HG03565 (cell line): ENCODE results near the gene CTBP2.
A peak's percentile ranks its signal among the peaks of the same experiment; 100 is the strongest.

ENCODE experiments used
- ATAC-seq: cut with Tn5 transposase; IDR thresholded peaks from one replicate; pipeline ENCODE4 v1.9.1; 2021; ENCODE audit warnings: mild to moderate bottlenecking, moderate library complexity; ENCODE audit not compliant: unreplicated experiment

Gene CTBP2

DNA sequence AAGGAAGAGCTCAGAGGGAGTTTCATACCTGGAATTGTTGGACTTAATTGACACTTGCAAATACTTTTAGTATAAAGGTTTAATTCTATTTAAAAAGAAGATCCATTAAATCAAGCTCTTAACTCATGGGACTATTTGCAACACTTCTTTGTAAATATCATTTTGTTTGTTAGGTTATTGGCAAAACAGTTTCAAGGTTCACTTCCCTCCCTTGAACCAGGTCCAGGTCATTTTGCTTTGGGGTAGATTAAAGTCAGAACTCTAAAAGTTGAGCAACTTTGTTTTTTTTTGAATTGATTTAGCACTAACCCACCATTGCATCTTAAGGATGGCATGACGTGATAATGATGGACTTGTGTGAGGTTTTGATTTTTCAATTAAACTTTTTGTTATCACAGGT is 172.6 kb downstream of the CTBP2 start:
- no peak for ATAC-seq

DNA sequence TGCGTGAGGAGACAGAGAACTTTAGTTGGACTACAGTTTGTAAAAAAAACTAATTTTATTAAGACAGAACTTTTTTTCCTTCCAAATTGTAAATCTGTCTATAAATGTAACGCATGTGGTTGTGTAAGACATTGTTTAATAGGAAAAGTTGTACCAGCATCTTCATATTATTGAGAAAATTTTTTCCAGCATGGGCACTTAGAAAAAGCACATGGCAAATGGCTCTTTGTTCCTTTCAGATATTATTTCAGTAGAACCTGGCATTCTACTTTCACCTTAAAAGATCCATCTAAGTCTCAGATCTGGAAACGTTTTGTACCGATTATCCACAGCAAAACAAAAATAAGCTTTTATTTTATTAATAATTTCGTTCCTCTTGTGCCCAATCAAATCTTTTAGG is 175.2 kb downstream of the CTBP2 start:
- ATAC-seq: no peak

DNA sequence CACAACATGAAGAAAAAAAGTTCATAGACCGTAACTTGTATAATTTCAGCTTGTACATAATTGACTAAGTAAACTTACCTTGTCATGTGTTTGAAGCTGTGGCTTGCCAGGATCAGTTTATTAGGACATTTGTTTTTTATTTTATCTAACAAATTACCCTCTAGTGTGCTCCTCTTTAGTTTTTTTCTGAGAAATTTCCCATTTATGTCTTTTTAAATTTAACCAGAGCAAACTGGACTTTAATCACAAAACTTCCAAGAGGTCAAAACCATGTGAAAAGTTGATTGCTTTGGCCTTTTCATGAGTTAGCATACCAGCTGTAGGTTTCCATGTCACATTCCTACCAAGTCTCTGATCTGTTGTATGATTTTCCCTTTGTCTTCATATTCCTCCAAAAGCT is 176.0 kb downstream of the CTBP2 start:
- no peak for ATAC-seq

DNA sequence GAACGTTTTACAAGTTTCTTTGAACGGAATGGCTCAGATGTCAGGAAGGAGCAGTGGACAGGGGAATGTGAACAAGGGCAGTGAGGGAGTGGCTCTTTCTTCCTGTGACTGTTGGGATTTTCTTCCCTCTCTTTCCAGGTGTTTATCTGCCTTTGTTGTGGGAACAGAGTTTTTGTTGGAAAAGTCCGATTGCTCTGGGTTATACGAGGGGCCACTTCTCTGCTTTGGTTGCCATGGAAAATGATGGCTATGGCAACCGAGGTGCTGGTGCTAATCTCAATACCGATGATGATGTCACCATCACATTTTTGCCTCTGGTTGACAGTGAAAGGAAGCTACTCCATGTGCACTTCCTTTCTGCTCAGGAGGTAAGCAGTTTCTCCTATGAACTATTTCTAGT is 177.0 kb downstream of the CTBP2 start:
- ATAC-seq: no peak

DNA sequence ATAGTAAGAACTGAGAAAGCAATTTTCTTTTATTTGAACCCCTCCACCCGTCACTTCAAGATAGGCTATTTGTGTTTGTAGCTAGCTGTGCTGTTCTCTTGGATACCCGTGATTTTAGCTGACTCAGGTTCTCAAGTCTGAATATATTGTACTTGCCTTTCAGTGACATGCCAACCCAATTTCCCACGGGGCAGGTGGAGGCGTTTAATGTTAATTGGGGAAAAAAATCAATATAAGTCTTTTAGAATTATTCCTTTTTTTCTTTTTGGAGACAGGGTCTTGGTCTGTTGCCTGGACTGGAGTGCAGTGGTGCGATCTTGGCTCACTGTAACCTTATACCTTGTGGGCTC is 182.0 kb downstream of the CTBP2 start:
- ATAC-seq: no peak

DNA sequence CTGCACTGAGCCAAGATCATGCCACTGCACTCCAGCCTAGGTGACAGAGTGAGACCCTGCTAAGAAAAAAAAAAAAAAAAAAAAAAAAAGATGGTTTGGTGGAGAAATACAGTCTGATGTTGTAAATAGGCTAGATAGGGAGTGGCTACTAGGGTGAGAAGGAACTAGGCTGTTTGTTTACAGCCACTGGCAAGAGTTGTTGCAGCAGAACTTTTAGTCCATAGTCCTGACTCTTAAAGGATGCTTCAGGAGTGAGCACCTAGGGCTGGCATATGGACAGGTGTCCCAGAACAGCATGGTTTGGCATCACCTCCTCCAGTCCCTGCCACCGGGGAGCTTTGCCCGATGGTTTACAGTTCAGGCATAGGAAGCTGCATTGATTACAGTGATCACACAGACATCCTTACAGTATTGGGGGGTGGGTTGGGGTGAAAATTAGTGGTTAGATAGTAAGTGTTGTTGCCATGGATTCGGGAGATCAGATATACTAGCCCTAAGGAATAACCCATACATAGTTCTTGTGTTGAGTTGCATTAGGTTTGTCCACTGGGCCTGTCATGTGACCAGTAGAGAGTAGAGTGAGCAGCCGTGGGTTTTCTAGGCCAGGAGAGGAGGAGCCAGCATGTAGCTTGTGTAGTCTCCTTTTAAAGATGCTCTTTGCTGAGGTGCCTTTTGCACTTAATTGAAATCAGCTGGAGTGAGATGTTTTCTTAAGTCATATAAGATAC is 182.6 kb downstream of the CTBP2 start:
- ATAC-seq: no peak

DNA sequence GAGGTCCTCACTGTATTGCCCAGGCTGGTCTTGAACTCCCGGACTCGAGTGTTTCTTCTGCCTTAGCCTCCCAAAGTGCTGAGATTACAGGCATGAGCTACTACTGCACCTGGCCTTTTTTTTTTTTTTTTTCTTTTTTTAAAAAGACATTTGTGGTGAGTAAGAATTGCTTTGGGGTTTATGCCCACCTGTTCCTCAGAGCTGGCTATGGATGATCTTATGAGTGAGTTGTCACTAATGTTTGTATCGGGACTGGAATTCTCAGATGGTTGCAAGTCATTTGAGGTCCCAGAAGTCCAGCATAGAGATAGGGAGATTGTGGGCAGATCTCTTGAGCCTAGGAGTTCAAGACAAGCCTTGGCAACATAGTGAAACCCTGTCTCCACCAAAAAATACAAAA is 183.2 kb downstream of the CTBP2 start:
- no peak for ATAC-seq

DNA sequence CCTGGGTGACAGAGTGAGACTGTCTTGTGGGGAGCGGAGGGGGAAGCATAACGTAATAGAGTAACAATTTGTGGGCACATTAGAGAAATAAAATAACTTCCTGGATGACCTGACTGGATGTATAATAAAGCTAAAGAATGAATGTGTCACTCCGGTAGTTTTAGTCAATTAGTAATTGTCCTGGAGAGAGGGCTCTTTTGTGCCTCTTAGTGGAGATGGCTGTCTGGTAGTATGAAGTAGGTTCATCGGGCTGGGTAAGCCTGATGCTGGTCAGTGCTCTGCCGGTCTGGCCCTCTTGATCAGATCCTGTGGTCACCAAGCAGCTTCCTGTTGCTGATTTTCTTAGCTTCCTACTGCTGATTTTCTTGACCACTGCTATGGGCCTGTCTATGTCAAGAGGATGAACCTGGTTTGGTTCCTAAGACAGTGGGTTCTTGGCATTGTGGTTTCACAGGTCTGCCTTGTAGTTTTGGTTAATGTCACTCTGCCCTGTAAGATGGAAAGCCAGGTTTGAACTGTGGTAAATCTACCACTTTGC is 184.3 kb downstream of the CTBP2 start:
- peak; percentile 66 for ATAC-seq

DNA sequence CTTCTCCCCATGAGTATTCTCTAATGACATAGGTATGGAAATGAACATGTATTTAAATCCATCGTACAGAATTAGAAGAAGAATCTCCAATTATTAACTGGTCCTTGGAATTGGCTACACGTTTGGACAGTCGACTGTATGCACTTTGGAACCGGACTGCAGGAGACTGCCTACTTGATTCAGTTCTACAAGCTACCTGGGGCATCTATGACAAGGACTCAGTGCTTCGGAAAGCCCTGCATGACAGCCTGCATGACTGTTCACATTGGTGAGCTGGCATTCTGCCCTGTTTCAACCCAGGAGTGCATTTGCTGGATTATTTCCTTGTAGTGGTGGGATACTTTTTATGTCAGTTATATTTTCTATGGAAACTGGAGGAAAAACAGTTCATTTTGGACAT is 186.2 kb downstream of the CTBP2 start:
- no peak for ATAC-seq

DNA sequence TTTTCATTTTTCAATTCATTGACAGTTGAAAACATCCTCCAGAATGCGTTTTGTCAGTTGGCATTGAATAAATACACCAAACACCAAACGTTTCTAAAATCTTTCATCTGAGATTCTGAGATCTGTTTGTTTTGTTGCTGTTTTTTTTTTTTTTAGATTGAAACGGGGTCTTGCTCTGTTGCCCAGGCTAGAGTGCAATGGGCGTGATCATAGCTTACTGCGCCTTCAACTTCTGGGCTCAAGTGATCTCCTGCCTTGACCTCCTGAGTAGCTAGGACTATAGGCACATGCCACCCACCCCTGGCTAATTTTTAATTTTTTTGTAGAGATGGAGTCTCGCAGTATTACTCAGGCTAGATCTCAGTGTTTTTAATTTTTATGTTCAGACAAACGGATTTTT is 187.7 kb downstream of the CTBP2 start:
- ATAC-seq: no peak

DNA sequence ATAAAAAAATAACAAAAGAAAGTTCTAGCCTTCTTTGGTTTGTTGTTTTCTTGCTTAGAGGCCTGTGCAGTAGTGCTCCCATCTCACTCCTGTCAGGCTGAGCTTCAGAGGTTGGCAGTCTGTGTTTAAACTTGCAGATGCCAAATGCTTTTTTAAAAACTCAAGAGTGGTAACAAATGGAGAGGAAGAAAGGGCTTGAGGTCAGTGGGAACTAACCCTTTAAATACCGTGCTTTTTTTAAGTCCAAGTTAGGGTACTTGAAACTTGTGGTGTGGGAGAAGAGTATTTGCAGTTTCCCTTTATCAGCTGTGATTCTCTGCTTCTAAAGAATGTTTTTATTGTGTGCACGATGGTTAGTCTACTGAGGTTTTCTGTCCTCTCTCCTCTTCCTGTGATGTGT is 189.1 kb downstream of the CTBP2 start:
- ATAC-seq: peak; percentile 45

DNA sequence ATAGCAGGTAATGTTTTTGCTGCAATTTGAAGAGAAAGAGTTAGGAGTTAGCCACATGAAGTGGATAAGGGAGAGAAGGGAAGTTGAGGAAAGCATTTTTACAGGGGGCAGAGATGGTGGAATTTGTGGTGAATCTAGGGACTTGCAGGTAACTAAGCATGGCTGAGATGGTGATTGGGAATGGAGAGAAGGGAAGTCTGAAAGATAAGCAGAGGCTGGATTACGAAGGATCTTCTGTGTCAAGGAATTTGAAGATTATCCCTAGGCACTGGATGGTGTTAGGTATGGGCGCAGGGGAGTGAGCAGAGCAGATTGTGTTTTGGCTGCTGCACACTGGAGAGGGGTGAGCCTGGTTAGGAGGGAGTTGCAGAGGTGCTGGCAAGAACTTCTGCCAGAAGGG is 193.1 kb downstream of the CTBP2 start:
- no peak for ATAC-seq

DNA sequence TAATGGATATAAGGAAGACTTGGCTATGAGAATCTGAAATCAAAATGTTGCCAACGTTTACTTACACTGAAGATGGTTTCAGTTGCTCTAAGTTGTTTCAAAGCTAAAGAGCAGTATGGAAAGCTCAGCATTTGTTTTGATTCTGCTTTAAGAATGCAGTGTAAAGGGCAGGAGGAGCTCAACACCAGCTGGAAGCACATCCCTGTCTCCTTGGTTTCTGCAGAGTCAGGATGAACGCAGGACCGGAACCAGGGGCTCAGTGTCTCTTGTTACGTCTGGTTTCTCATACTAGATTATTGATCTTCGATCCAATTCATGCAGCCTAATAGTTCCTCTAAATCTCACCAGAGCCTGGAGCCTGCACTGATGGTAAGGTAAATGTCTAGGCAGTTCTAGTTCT is 194.4 kb downstream of the CTBP2 start:
- no peak for ATAC-seq

DNA sequence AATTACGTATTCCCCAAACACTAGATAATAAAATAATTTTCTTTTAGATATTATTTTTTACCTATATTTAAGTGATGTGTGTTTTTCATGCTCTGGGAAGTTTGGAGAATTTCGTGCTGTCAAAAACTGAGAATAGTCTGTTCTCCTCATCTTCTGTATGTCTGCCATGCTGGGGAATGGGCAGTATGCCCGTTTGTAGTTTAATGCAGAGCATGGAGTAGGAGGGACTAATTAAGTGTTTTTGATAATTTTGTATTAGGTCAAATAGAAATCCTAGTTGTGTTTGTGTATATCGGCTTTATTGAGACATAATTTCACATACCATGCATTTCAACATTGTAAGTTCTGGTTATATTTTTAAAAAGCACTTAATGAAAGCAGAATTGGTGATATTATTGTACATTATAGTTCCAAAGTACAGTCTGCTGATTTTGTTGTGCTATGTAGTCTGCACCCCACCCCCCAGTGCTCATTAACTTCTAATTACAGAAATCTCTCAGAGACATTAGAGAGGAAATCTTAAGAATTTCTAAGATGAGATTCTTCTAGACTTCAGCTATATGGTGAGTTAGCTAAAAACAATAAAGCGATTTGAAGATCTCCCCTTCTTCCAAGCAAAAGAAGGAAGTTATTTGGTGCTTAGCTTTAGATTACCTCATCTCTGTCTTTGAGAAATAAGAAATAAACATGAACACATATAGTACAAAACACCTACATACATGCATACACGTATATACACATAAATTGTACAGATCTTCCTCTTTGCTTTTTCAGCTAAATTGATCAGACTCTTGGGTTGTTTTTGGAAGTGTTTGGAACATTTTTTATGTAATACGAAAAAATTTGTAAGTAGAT is 196.3 kb downstream of the CTBP2 start:
- ATAC-seq: no peak

DNA sequence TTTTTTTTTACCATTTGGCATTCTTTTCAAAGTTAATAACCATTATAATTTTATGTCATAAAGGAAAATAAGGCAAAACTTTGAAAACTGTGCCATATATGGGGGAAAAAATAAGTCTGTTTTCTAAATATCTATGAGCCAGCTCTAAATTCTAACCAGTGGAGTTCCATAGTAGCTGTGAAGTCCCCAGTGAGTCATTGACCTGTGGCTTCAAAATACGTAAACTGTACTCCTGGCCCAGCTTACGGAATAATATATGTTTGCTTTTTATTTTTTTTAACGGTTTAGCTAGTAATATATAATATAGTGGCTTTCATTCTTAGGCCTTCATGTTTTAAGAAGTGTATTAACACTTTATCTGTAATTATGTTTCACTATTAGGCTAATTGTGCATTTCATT is 197.9 kb downstream of the CTBP2 start:
- no peak for ATAC-seq

DNA sequence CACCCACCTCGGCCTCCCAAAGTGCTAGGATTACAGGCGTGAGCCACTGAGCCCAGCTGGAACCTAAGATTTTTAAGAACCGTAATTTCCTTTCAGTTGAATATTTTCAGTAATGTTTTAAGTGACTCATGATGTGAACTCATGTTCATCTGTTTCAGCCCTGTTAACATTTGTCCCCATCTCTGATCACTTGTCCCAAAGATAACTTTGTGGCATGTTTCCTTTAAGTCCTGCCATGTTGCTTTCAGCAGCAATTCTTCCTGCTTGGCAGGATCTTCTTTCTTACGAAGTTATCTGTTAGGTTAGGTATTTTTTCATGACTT is 199.2 kb downstream of the CTBP2 start:
- no peak for ATAC-seq

DNA sequence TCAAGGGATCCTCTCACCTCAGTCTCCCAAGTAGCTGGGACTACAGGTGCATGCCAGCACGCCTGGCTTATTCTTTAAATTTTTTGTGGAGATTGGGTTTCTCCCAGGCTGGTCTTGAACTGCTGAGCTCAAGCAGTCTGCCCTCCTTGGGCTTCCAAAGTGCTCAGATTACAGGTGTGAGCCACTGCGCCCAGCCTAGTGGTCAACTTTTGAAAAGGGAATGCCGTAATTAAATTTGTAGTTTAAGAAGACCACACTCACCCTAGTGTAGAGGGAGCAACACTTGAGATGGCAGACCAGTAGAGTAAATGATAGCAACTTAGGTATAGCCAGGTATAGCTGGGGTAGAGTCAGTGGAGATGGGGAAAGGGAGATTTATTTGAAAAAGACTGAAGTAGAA is 200.8 kb downstream of the CTBP2 start:
- no peak for ATAC-seq

DNA sequence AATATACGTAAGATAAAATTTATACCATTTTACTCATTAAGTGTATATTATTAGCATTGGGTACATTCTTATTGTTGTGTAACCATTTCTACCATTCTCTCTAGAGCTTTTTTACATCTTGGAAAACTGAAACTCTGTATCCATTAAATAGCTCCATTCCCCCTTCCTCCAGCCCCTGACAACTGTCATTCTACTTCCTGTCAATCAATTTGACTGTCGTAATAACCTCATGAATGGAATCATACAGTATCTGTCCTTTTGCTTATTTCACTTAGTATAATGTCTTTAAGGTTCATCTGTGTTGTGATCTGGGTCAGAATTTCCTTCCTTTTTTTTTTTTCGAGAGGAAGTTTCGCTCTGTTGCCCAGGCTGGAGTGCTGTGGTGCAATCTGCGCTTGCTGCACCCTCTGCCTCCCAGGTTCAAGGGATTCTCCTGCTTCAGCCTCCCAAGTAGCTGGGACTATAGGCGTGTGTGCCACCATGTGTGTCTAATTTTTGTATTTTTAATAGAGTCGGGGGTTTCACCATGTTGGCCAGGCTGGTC is 202.9 kb downstream of the CTBP2 start:
- ATAC-seq: no peak

DNA sequence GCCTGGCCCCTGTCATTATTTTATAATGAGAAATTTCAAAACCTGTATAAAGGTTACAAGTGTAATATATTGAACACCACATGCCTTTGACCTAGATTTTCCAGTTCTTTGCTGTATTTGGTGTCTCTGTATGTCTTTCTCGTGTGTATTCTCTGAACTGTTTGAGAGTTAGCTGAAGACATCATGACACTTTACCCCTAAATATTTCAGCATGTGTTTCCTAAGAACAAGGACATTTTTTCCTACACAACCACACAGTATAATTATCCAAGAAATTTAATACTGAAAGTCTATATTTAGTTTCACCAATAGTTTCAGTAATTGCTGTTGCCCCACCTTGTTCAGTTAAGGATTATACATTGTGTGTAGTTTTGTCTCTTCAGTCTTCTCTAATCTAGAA is 203.6 kb downstream of the CTBP2 start:
- ATAC-seq: no peak

DNA sequence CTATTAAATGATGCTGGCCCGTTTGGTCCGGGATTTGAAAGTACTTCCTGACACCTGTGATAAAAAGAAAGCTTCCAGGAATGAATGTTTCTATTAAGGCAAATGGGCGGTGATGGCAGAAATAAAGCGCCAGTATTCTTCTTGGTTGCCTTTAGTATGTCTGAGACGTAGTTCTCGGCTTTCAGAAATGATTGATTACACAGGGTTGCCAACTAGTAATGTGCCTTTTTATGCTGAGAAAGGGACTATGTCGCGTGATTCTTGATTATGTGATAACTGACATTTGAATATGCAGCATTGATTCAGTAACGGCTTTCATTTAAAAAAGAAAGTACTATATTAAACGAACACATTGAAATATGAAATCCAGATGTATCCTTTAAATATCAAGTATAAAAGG is 204.5 kb downstream of the CTBP2 start:
- no peak for ATAC-seq

DNA sequence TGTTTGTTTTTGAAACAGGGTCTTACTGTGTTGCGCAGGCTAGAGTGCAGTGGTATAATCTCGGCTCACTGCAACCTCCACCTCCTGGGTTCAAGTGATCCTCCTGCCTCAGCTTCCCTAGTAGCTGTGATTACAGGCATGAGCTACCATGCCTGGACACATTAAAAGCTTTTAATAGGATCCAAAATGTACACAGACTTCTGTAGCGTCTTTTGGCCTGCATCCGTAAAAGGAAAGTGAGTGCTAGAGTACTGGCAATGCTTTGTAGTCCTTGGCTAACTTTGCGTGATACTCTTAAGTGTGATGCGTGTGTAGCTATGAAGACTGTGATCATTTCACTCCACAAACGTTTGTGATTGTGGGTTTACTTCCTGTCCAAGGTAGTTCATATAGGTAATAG is 205.1 kb downstream of the CTBP2 start:
- ATAC-seq: no peak

DNA sequence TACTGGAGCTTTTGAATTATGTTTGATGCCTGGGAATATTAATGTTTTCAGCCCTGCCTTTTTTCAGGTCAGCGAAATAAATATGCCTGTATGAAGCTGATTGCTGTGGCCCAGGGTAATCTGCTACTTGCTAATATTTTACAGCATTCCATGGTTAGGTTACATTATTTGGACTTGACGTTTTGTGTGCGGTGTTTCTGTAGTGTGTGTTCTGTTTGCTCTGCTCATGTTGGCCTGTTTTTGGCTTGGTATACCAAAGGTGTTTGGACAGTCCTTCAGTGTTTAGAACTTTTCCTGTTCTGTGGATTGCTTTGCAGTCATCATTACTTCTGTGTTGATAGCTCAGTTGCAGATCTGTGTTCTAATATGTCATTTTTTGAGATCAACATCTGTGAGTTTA is 206.9 kb downstream of the CTBP2 start:
- ATAC-seq: no peak
